Measurements from ENCODE around the gene POLQ.
"Not testable (repeated sequence)": the region's sequence is repeated elsewhere in the genome, so short reads cannot be mapped to it uniquely, and the experiment has no call there.

The POLQ gene

DNA sequence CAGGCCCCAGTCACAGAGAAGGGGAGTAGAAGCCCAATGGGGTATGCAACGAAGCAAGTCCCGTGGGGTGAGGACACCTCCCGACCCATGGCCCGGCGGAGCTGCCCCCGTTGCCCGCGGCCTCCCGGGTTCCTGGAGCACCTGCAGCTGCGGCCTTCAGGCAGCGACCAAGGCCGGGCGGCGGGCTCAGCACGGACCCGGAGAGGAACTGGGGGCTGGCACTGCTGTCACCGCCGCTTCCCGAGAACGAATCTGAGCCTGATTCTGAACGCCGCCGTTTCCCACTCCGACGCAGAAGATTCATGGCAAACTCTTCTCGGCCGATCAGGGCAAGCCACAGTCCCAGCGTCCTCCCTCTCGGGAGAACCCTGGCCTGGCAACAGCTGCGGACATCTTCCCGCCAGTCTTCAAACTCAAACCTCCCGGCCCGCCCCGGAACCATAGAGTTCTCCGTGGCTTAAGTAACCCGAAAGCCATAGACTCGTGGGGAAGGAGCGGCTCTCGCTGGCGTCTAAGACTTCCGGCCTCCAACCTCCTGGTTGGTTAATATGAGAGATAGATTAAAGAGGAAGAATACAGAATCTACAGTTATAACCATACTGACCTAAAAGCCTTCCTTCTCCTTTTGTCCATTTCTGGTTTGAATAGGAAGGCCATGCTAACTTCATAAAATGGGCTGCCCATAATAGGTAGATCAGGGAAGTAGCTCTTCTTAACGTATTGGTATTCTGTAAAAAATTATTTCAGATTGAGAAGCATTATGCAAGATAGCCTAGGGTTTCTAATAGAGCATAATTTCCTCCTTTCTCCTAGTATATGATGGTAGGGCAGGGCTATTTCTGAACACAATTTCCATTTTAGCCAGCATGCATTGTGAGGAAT is at the start of gene POLQ:
Gene POLQ, minus strand, starts transcription at position 415 of the 882 bp plus-strand sequence. Its CDS starts 111 bp downstream, at position 304.
- FAIRE-seq = no peak
- DNase-seq (ENCODE audit: low spot score) = peak; percentile 92

- DNase-seq (ENCODE audit: low spot score) (no peak), FAIRE-seq (no peak)
These were observed 49.1 kb upstream of the POLQ start for GRCh38 chr3:121594850-121595249.

- FAIRE-seq; DNase-seq (ENCODE audit: low spot score): not testable (repeated sequence)
These were observed 48.0 kb upstream of the POLQ start for GRCh38 chr3:121593806-121594205.

DNA sequence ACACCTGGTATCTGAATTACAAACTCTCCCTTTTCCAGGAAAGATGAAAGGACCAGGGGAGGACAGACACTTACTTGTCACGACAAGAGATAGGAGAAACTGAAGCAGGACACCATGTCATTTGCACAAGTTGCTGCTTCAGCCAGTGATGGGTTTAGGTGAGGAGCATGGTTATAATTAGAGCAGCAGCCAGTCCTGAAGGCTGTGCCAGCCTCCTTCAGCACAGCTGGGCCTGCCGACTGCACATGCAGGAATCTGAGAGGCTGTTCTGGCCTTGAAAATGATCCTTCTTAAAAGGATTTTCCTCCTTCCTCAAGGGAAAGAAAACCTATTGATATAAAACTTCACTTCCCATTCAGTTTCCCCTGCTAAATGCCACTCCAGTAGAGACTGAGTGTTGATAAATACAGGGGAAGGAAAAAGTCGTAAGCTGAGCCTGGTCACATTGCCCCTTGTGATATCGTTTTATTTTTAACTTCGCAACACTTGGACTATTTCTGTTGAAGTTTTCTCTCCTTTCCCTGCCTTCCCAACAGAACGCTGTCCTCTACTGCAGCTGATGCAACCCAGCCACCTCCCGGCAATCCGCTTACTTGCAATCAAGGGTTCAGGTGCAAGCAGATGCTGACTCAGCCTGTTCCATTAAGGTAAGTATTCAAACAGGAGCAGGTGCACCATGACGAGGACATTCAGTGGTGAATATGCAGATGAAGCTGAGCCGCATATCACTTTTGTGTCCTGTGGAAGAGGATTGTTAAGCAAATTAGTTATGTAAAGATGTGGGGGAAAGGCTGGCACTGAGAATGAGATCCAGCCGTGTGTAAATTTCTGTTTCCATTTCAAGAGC is 47.3 kb upstream of the POLQ start, which contains the start of gene FBXO40:
Gene FBXO40, plus strand, starts transcription at position 524 of the 847 bp plus-strand sequence. CDS start 27,197 bp downstream, outside the sequence.
- FAIRE-seq (no peak), DNase-seq (ENCODE audit: low spot score) (no peak)

DNA sequence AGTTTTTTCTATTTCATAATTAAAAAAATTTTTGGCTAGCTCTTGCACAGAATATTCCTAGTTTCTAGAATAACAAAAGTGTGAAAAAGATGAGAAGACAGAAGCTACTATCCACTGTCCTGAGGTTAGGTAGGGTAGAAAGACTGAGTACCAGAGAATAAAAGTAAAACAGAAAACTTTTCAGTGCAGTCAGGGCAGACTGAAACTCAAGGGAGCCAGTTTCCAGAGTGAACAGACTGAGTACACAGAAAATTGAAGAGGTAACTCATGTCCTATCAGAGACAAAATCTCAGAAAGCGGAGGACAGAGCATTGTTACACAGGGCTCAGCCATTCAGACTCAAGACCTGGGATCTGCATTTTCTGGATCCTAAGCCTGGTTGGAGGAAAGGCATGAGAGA is 38.6 kb upstream of the POLQ start:
- FAIRE-seq = no peak
- no peak for DNase-seq (ENCODE audit: low spot score)

GRCh38 chr3:121581691-121582090 is 35.9 kb upstream of the POLQ start:
- no peak for FAIRE-seq
- no peak for DNase-seq (ENCODE audit: low spot score)

DNA sequence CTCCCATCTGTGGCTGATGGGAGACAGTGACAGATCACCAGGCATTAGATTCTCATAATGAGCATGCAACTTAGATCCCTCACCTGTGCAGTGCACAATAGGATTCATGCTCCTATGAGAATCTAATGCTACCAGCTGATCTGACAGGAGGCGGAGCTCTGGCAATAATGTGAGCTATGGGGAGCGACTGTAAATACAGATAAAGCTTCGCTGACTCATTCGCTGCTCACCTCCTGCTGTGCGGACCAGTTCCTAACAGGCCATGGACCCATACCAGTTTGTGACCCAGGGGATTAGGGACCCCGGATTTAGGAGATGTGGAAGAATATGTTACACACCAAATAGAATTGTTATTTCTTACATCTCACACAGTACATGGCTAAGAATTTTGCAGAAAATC is 28.7 kb upstream of the POLQ start:
- DNase-seq (ENCODE audit: low spot score) (no peak), FAIRE-seq (no peak)

- DNase-seq (ENCODE audit: low spot score) (no peak), FAIRE-seq (no peak)
These were observed 21.9 kb upstream of the POLQ start, which contains the start of gene ARGFX for GRCh38 chr3:121567649-121568048. Gene ARGFX, plus strand, starts transcription at chr3:121567949. Its CDS starts 2,765 bp downstream, at chr3:121570714.

DNA sequence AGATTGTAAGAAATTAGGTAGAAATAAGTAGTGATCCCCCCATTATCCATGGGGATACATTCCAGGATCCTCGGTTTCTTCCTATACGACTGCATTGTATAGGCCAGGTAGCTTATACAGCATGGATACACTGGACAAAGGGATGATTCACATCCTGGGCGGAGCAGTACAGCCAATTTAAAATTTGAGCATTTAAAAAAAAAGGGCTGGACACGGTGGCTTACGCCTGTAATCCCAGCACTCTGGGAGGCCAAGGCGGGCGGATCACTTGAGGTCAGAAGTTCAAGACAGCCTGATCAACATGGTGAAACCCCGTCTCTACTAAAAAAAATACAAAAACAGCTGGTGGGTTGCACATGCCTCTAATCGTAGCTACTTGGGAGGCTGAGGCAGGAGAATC is 21.0 kb upstream of the POLQ start:
- DNase-seq (ENCODE audit: low spot score) (no peak), FAIRE-seq (no peak)

- FAIRE-seq (no peak), DNase-seq (ENCODE audit: low spot score) (no peak)
These were observed 16.4 kb upstream of the POLQ start for GRCh38 chr3:121562148-121562547.

DNA sequence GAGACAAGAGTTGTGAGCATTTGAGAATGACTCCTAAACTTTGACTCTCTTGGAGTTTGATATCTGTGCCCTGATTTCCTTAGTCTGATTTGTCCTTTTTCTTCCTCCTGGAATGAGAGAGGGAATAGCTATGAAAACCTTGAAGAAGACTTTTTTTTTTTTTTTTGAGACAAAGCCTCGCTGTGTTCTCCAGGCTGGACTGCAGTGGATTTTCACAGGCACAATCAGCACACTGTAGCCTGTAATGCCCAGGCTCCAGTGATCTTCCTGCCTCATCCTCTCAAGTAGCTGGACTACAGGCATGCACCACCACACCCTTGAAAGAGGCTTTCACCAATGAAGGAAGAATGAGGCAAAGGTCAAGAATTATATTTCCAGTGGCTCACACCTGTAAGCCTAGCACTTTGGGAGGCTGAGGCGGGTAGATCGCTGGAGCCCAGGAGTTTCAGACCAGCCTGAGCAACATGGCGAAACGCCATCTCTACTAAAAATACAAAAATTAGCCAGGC is 11.7 kb upstream of the POLQ start:
- DNase-seq (ENCODE audit: low spot score) = no peak
- FAIRE-seq = no peak

GRCh38 chr3:121552797-121553196 is 7.0 kb upstream of the POLQ start:
- no peak for DNase-seq (ENCODE audit: low spot score)
- no peak for FAIRE-seq

- FAIRE-seq (no peak), DNase-seq (ENCODE audit: low spot score) (peak; percentile 20)
These were observed 6.6 kb upstream of the POLQ start for GRCh38 chr3:121552379-121552778.

DNA sequence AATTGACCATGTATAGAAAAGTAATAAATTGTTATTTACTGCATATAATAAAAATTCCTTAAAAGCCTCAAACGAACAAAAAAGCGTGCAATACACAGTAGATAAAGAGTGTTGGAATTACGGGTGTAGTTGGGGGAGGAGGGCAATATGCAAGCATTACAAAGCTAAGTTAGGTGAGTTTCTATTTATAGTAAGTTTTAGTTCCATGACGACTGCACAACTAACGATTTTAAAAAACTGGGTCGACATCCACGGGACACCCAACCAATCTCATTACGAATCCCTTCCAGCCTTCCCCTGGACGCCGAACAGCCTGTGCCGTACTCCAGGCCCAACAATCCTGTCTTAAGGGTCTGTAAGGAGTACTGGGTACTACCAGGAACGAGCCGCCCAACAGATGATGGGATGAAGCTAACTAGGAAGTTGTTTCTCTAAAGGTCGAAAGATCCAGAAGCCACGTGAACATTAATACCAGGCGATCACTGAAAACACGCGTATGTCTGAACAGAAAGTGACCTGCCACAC is 677 bp downstream of the POLQ start:
- no peak for DNase-seq (ENCODE audit: low spot score)
- FAIRE-seq = no peak

DNA sequence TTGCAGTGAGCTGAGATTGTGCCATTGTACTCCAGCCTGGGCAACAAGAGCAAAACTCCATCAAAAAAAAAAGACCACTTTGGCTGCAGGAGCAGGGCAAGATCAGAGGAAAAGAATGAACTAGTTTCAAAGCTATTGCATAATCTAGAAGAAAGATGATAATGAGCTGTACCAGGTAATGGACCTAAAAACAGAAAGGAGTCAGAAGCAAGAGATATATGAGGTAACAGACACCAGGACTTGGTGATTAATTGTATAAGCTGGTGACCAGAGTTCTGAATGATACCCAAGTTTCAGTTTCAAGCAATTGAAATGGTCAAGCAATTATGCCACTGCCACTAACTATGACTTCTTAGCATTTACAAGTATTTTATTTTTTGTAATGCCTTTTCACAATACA is 2.9 kb downstream of the POLQ start:
- no peak for DNase-seq (ENCODE audit: low spot score)
- FAIRE-seq = no peak

DNA sequence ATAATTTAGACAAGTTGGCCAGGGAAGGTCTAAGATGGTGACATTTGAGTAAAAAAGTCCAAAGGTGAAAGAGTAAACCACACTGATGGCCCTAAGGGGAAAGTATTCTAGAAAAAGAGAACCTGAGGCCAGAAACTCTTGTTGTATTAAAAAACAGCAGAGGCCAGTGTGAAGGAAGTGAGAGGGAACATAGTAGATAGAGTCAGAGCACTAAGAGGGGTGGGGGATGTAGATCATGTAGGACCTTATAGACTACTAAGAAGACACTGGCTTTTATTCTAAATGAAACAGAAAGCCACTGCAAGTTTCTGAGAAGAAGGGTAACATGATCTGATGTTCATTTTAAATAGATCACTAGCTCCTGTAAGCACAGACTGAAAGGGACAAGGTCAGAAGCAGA is 14.5 kb downstream of the POLQ start:
- DNase-seq (ENCODE audit: low spot score) (no peak), FAIRE-seq (no peak)

DNA sequence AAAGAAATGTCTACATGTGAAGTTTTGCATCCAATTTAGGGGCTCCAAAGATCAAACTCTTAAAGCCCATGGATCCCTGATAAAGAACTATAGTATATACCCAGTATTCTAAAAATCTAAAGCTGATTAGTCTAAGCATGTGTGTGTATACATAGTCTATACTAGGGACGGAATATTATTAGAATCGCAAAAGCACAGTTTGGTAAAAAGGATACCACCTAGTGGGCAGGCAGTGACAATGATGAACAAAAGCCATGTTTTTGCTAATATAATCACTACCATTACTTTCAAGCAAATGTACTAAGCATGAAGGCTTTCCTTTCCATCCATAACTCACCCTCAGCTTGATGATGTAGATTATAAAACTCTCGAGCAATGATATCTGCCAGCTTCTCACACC is 16.5 kb downstream of the POLQ start:
- peak; percentile 17 for DNase-seq (ENCODE audit: low spot score)
- no peak for FAIRE-seq

GRCh38 chr3:121520510-121520909 is 25.3 kb downstream of the POLQ start:
- FAIRE-seq (no peak), DNase-seq (ENCODE audit: low spot score) (no peak)

DNA sequence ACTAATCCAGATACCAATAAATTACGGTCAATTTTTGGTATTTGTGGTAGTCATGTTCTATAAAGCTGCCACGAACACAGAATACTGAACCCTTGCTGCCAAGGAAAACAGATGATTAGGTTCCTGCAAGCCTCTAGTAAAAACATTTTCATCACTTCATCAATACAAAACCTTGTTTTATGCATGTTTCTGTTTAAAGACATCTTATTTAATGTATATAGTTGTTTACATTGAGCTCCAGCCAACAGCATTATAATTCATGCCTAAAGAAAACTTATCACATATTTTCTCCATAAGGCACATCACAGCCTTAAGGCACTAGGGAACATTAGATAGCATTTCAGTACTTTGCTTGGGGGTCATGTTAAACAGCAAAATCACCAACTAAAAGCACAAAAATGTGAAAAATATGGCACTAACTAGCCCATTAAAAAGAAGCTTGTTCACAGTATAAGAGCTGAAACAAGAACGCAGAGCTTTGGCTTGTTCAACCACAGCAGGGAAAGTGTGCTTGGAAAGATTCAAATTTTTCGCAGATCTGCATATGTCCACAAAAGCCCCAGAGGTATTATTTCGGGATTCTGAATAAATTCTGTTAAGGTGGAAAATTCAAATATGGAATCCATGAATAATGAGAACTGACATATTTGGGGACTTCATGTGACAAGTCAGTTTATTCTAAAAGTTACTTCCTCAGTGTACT is 27.7 kb downstream of the POLQ start:
- FAIRE-seq (no peak), DNase-seq (ENCODE audit: low spot score) (no peak)

DNA sequence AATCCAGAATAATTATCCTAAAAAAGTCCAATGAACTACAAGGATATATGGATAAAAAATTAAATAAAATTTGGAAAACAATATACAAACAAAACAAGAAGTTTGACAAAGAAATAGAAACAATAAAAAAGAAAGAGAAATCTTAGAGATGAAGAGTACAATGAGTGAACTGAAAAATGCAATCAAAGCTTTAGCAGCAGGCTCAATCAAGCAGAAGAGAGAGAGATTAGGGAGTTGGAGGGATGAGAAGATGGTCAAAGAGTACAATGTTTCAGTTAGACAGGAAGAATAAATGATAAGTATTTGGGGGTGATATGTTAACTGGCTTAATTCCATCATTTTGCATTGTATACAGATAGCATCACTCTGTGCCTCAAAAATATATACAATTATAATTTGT is 29.9 kb downstream of the POLQ start:
- no peak for DNase-seq (ENCODE audit: low spot score)
- FAIRE-seq = no peak

GRCh38 chr3:121515313-121515712 is 30.5 kb downstream of the POLQ start:
- DNase-seq (ENCODE audit: low spot score) = no peak
- no peak for FAIRE-seq
